HepG2 (cell line): ENCODE measurements around the gene GATAD2B. TPM values are rescaled to one million over a fixed set of nuclear protein-coding genes. Genes with fewer than 3 reads are reported as not detected.

ENCODE experiments used
- ETV5 ChIP-seq: IDR thresholded peaks from 2 replicates; pipeline ENCODE4 v1.6.1; 2018; ENCODE audit warnings: missing biosample characterization, missing genetic modification reagents, inconsistent platforms, borderline replicate concordance
- HCFC1 ChIP-seq: fragments of 150-350 bp; IDR thresholded peaks from 2 replicates; pipeline ENCODE4 v1.6.1; 2014; ENCODE audit warnings: low read depth, low read length
- IRF2 ChIP-seq: IDR thresholded peaks from 2 replicates; pipeline ENCODE4 v1.6.1; 2018; ENCODE audit warnings: missing genetic modification reagents, missing compliant biosample characterization
- MIER2 ChIP-seq: IDR thresholded peaks from 2 replicates; pipeline ENCODE4 v1.6.1; 2016; ENCODE audit warnings: missing biosample characterization, missing genetic modification reagents
- PBX3 ChIP-seq: sonication (generic); formaldehyde crosslinking; IDR thresholded peaks from 2 replicates; pipeline ENCODE4 v1.8.1; 2023; ENCODE audit warnings: missing genetic modification reagents, inconsistent platforms, borderline replicate concordance
- PLSCR1 ChIP-seq: sonication (generic); formaldehyde crosslinking; IDR thresholded peaks from 2 replicates; pipeline ENCODE4 v1.5.0; 2020; ENCODE audit warnings: missing genetic modification reagents, mild to moderate bottlenecking, borderline replicate concordance
- RBM22 ChIP-seq: fragments of 200-400 bp; formaldehyde crosslinking; optimal IDR thresholded peaks from 2 replicates; pipeline ENCODE3; 2017; ENCODE audit warnings: mild to moderate bottlenecking, low read length, moderate library complexity
- REST ChIP-seq, 2 experiments: IDR thresholded peaks; 2 replicates each; pipeline ENCODE4 v1.6.1; 2011 to 2012; ENCODE audit warnings: low read length in 2 of 2, borderline replicate concordance in 1 of 2, low read depth in 1 of 2, mild to moderate bottlenecking in 1 of 2, moderate library complexity in 1 of 2
- U2AF1 ChIP-seq: fragments of 200-400 bp; formaldehyde crosslinking; optimal IDR thresholded peaks from 2 replicates; pipeline ENCODE3; 2017; ENCODE audit warnings: mild to moderate bottlenecking, low read depth, low read length
- ZNF331 ChIP-seq: sonication (generic); formaldehyde crosslinking; IDR thresholded peaks from 2 replicates; pipeline ENCODE4 v1.4.0; 2020; ENCODE audit warnings: missing genetic modification reagents
- ZNF33B ChIP-seq: sonication (generic); formaldehyde crosslinking; IDR thresholded peaks from 2 replicates; pipeline ENCODE4 v1.5.1; 2020; ENCODE audit warnings: mild to moderate bottlenecking, missing genetic modification reagents
- ZNF362 ChIP-seq: sonication (generic); formaldehyde crosslinking; IDR thresholded peaks from 2 replicates; pipeline ENCODE4 v1.4.0; 2020; ENCODE audit warnings: missing genetic modification reagents, mild to moderate bottlenecking, borderline replicate concordance
- ZNF382 ChIP-seq: sonication (generic); formaldehyde crosslinking; IDR thresholded peaks from 2 replicates; pipeline ENCODE4 v1.5.0; 2020; ENCODE audit warnings: missing genetic modification reagents, mild to moderate bottlenecking, borderline replicate concordance
- ZNF547 ChIP-seq: sonication (generic); formaldehyde crosslinking; IDR thresholded peaks from 2 replicates; pipeline ENCODE4 v1.5.1; 2020; ENCODE audit warnings: mild to moderate bottlenecking, missing genetic modification reagents
- ZNF563 ChIP-seq: sonication (generic); formaldehyde crosslinking; IDR thresholded peaks from 2 replicates; pipeline ENCODE4 v1.8.0; 2022; ENCODE audit warnings: mild to moderate bottlenecking, moderate library complexity, missing genetic modification reagents
- ZNF577 ChIP-seq: sonication (generic); formaldehyde crosslinking; IDR thresholded peaks from 2 replicates; pipeline ENCODE4 v1.4.0; 2020; ENCODE audit warnings: mild to moderate bottlenecking, low read depth, missing genetic modification reagents, borderline replicate concordance
- ZNF687 ChIP-seq: sonication (generic); formaldehyde crosslinking; IDR thresholded peaks from 2 replicates; pipeline ENCODE4 v1.5.1; 2020; ENCODE audit warnings: mild to moderate bottlenecking, missing genetic modification reagents, moderate library complexity
- ZSCAN25 ChIP-seq: sonication (generic); formaldehyde crosslinking; IDR thresholded peaks from 2 replicates; pipeline ENCODE4 v1.8.0; 2022; ENCODE audit warnings: mild to moderate bottlenecking, missing genetic modification reagents
- polyA plus RNA-seq, 8 experiments: library from polyadenylated mRNA; depleted of rRNA in 3 of 8; stranded (reverse) in 7 of 8; unstranded in 1 of 8; fragments of >200 nt; fragmentation: Illumina TruSeq in 4 of 8; extraction: Trizol in 4 of 8; gene quantifications; 2 replicates each; pipeline versions ENCODE4 v1.2.1 to v1.2.3, GENCODE V29; 2011 to 2016; ENCODE audit warnings: low read depth in 4 of 8, missing spikeins in 1 of 8, mixed read lengths in 1 of 8; ENCODE audit not compliant: insufficient read depth in 1 of 8
- total RNA-seq, 5 experiments: library from RNA; depleted of rRNA; stranded (reverse); fragments of >200 nt; fragmentation: Illumina TruSeq; extraction: Trizol; gene quantifications; 2 replicates each; pipeline ENCODE4 v1.2.3, GENCODE V29; 2016; ENCODE audit warnings: low read depth in 1 of 5

GATAD2B gene
- total and polyA plus RNA-seq, 2 of the 13 experiments (the other 11 are each of a cell fraction or from before 2014, with no cell fraction given) = 3.2 to 5.2 TPM

- no peak for TF ChIP-seq ZNF362 (CRISPR knock-in tag)
- TF ChIP-seq IRF2 (CRISPR knock-in tag) = 0 out of 2 replicates have a peak, but pooled peaks have one; percentile 36
- TF ChIP-seq MIER2 = 0 out of 2 replicates have a peak, but pooled peaks have one; percentile 48
- no peak for TF ChIP-seq ZNF33B (CRISPR knock-in tag)
- no peak for TF ChIP-seq ZNF382 (CRISPR knock-in tag)
- no peak for TF ChIP-seq ZNF563 (CRISPR knock-in tag)
- no peak for TF ChIP-seq ZNF577 (CRISPR knock-in tag)
- no peak for TF ChIP-seq PLSCR1
- 0 out of 2 replicates have a peak, but pooled peaks have one; percentile 13 for TF ChIP-seq HCFC1
- TF ChIP-seq U2AF1 = no peak
- peak; percentile 63 for TF ChIP-seq ZNF687 (CRISPR knock-in tag)
- TF ChIP-seq REST (IDR thresholded peaks at IDR 0.05; ENCODE audit: borderline replicate concordance in 1 of 2, low read depth in 1 of 2, low read length in 2 of 2) = no peak
- TF ChIP-seq RBM22 = no peak
- no peak for TF ChIP-seq PBX3 (CRISPR knock-in tag)
- TF ChIP-seq ZNF331 (CRISPR knock-in tag) = peak; percentile 90
- peak; percentile 31; the same call in 1 of the 2 replicates for TF ChIP-seq ZNF547
- peak; percentile 73; the same call in 1 of the 2 replicates for TF ChIP-seq ZSCAN25
- TF ChIP-seq ETV5 (CRISPR knock-in tag) = 0 out of 2 replicates have a peak, but pooled peaks have one; percentile 11
These were observed 31.1 kb upstream of the GATAD2B start (continued) for GRCh38 chr1:153953859-153954365.
